HCT116 (cell line): ENCODE results near the gene TNFRSF14. TPM values are rescaled to one million over a fixed set of nuclear protein-coding genes. Genes with fewer than 3 reads are reported as not detected.

Experiments used
- ATAC-seq: fragments of 200-7000 bp; cut with Tn5 transposase; 2 replicates; pipeline ENCODE4 v1.9.1; 2020; ENCODE audit warnings: mild to moderate bottlenecking, moderate library complexity
- BruUV-seq: library from RNA; stranded (reverse); fragments of 400-500 nt; replicated peaks from 2 replicates; lab custom pipeline; 2021; lab: Mats Ljungman, UMichigan
- CTCF ChIA-PET: fragments of 300-600 bp; sonication (Branson Sonifier 250); formaldehyde crosslinking; loops from one replicate; lab custom pipeline; 2021; ENCODE audit warnings: antibody characterized with exemption; lab: Charles Lee
- POLR2A ChIA-PET: fragments of 300-600, 350-600 bp; sonication (Branson Sonifier 250); formaldehyde crosslinking; loops from one replicate; lab custom pipeline; 2021; ENCODE audit warnings: antibody characterized with exemption; lab: Charles Lee
- RAD21 ChIA-PET, 2 experiments: fragments of 300-600 bp; sonication (Branson Sonifier 250); formaldehyde crosslinking; loops; one replicate each; lab custom pipeline; 2023; ENCODE audit warnings: low total read pairs in 2 of 2; ENCODE audit not compliant: uncharacterized antibody in 2 of 2, unreplicated experiment in 2 of 2, low non-redundant PET in 1 of 2; lab: Charles Lee
- DNase-seq: peaks from one replicate; pipeline ENCODE4 v3.0.0-alpha.2; 2010; ENCODE audit warnings: low read depth, low spot score
- H2AFZ ChIP-seq: fragments of 200-600 bp; shearing (Covaris generic), sonication (generic); 2 replicates; pipeline ENCODE4 v1.6.1; 2017; ENCODE audit warnings: low read depth, mixed run types, mixed read lengths, antibody characterized with exemption, low read length; ENCODE audit not compliant: poor library complexity, severe bottlenecking
- H3K27ac ChIP-seq: 2 replicates; pipeline ENCODE4 v1.5.1; 2012; ENCODE audit warnings: low read depth, low read length
- H3K27me3 ChIP-seq: fragments of 200-600 bp; sonication (generic); 2 replicates; pipeline ENCODE4 v1.6.1; 2016; ENCODE audit warnings: mixed run types, low read length, mixed read lengths; ENCODE audit not compliant: insufficient read depth
- H3K36me3 ChIP-seq, 2 experiments: fragments of 200-500 bp in 1 of 2; fragments of 200-600 bp in 1 of 2; sonication (Bioruptor generic) in 1 of 2; sonication (generic) in 1 of 2; 2 replicates each; pipeline versions ENCODE4 v1.5.1 to v1.6.1; 2014 to 2016; ENCODE audit warnings: low read length in 2 of 2, inconsistent platforms in 1 of 2, mixed read lengths in 1 of 2, mixed run types in 1 of 2; ENCODE audit not compliant: insufficient read depth in 2 of 2, control insufficient read depth in 1 of 2
- H3K4me1 ChIP-seq, 2 experiments: fragments of 200-600 bp in 1 of 2; sonication (generic) in 1 of 2; 2 replicates each; pipeline versions ENCODE4 v1.5.1 to v1.6.1; 2012 to 2017; ENCODE audit warnings: low read length in 2 of 2, inconsistent platforms in 1 of 2, mild to moderate bottlenecking in 1 of 2, mixed read lengths in 1 of 2, mixed run types in 1 of 2, moderate library complexity in 1 of 2; ENCODE audit not compliant: insufficient read depth in 2 of 2, control insufficient read depth in 1 of 2
- H3K4me2 ChIP-seq: fragments of 200-600 bp; sonication (generic); 2 replicates; pipeline ENCODE4 v1.6.1; 2017; ENCODE audit warnings: mixed run types, low read length, mixed read lengths
- H3K4me3 ChIP-seq, 2 experiments: fragments of 200-600 bp in 1 of 2; sonication (generic) in 1 of 2; replicated peaks in 1 of 2; 2 replicates each; pipeline ENCODE4 v1.5.1; 2011 to 2016; ENCODE audit warnings: low read length in 2 of 2, control low read depth in 1 of 2, low read depth in 1 of 2, mild to moderate bottlenecking in 1 of 2, mixed read lengths in 1 of 2, mixed run types in 1 of 2
- H3K79me2 ChIP-seq: fragments of 200-600 bp; sonication (generic); 2 replicates; pipeline ENCODE4 v1.6.1; 2017; ENCODE audit warnings: mild to moderate bottlenecking, mixed run types, low read length, moderate library complexity, mixed read lengths; ENCODE audit not compliant: insufficient read depth
- H3K9ac ChIP-seq: fragments of 200-600 bp; sonication (generic); 2 replicates; pipeline ENCODE4 v1.6.1; 2016; ENCODE audit warnings: low read length, mixed read lengths
- H3K9me2 ChIP-seq: fragments of 200-600 bp; sonication (generic), shearing (Covaris generic); 2 replicates; pipeline ENCODE4 v1.6.1; 2017; ENCODE audit warnings: mixed run types, mild to moderate bottlenecking, moderate library complexity; ENCODE audit not compliant: insufficient read depth
- H3K9me3 ChIP-seq, 2 experiments: fragments of 200-500 bp in 1 of 2; fragments of 200-600 bp in 1 of 2; sonication (Bioruptor generic) in 1 of 2; sonication (generic) in 1 of 2; 2 replicates each; pipeline ENCODE4 v1.6.1; 2014 to 2017; ENCODE audit warnings: low read length in 2 of 2, mixed read lengths in 2 of 2, inconsistent platforms in 1 of 2, low read depth in 1 of 2, mild to moderate bottlenecking in 1 of 2, mixed run types in 1 of 2, moderate library complexity in 1 of 2; ENCODE audit not compliant: control insufficient read depth in 1 of 2, insufficient read depth in 1 of 2
- H4K20me1 ChIP-seq: fragments of 200-600 bp; sonication (generic), shearing (Covaris generic); 2 replicates; pipeline ENCODE4 v1.6.1; 2017; ENCODE audit warnings: mixed run types, mild to moderate bottlenecking, moderate library complexity; ENCODE audit not compliant: insufficient read depth
- CBX3 ChIP-seq: IDR thresholded peaks from 2 replicates; pipeline ENCODE4 v1.6.1; 2012; ENCODE audit warnings: low read depth
- CEBPB ChIP-seq: IDR thresholded peaks from 2 replicates; pipeline ENCODE4 v1.6.1; 2012; ENCODE audit warnings: low read depth
- EGR1 ChIP-seq: IDR thresholded peaks from 2 replicates; pipeline ENCODE4 v1.6.1; 2012; ENCODE audit warnings: low read depth
- POLR2A ChIP-seq: IDR thresholded peaks from 2 replicates; pipeline ENCODE4 v1.7.0; 2011; ENCODE audit warnings: borderline replicate concordance; ENCODE audit not compliant: insufficient read depth, insufficient read length; ENCODE audit errors: extremely low read depth
- POLR2AphosphoS5 ChIP-seq: IDR thresholded peaks from 2 replicates; pipeline ENCODE4 v1.6.1; 2011; ENCODE audit warnings: mild to moderate bottlenecking, low read depth, low read length, moderate library complexity
- RAD21 ChIP-seq: IDR thresholded peaks from 2 replicates; pipeline ENCODE4 v1.6.1; 2012; ENCODE audit warnings: low read depth, mild to moderate bottlenecking
- YY1 ChIP-seq: IDR thresholded peaks from 2 replicates; pipeline ENCODE4 v1.6.1; 2011; ENCODE audit warnings: low read length, low read depth, moderate library complexity, mild to moderate bottlenecking; ENCODE audit not compliant: insufficient replicate concordance; ENCODE audit errors: extremely low read depth
- ZFX ChIP-seq: fragments of 450-650 bp; IDR thresholded peaks from 2 replicates; pipeline ENCODE4 v1.6.1; 2017
- ZNF274 ChIP-seq: fragments of 200-500 bp; sonication (Bioruptor generic); IDR thresholded peaks from 2 replicates; pipeline ENCODE4 v1.6.1; 2014; ENCODE audit warnings: mild to moderate bottlenecking, low read depth, low read length, inconsistent platforms
- intact Hi-C: fragments of 100-400 bp; cut with micrococcal nuclease; formaldehyde crosslinking; loops from 2 replicates; pipeline ENCODE4 v1.10.0; 2022
- total RNA-seq: library from RNA; stranded (reverse); gene quantifications from one replicate; pipeline ENCODE4 v1.2.1, GENCODE V29; 2021; ENCODE audit not compliant: unreplicated experiment
- TF ChIP-seq, protein P1 (sequence below): IDR thresholded peaks from 2 replicates; pipeline ENCODE4 v1.6.1; 2012
- TF ChIP-seq, protein P2 (sequence below): IDR thresholded peaks from 2 replicates; pipeline ENCODE4 v1.6.1; 2012; ENCODE audit warnings: low read depth

TNFRSF14 gene
- total RNA-seq, 1 experiment from 2014 or later: 0.66 TPM

DNA sequence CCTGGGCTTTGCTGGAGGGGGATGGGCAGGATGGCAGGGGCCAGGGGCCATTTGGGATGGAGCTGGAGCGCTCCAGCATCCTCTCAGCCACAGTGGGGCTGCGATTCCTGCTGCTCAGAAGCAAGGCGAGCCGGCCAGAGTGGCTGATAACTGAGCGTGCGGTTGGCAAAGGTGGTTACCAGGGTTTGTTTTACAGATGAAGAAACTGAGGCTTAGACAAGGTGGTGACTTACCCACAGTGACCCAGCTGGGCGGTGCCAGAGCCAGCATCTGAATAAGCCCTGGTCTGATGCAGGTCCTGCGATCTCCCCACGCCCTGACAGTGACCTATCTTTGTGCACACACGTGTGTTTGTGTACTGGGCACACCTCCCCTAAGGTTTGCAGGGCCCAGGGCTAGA is 24.5 kb downstream of the TNFRSF14 start:
- DNase-seq (no peak), ATAC-seq (no peak)
- Histone ChIP-seq H3K27me3 (no peaks in the 10 kb centered on the region), H3K4me2 (no peak overlapping the region), H4K20me1 (no peaks in the 10 kb centered on the region), H3K9me2 (no peaks in the 10 kb centered on the region), H3K9ac (no peak overlapping the region), H3K9me3 (no peaks in the 10 kb centered on the region), H3K79me2 (no peaks in the 10 kb centered on the region; the same call in 1 of the 2 replicates), H3K27ac (no peak overlapping the region), H3K4me3 (no peak overlapping the region), H3K36me3 (no peaks in the 10 kb centered on the region), H3K4me1 (peaks cover 13 to 36% of the 10 kb centered on the region in 2 experiments; a peak in 3 of 4 replicates), H2AFZ (no peak overlapping the region)
- CTCF ChIA-PET: no interaction called here
- POLR2A ChIA-PET: no interaction called here
- RAD21 ChIA-PET: no interaction called here
- TF ChIP-seq RAD21: no peak
- TF ChIP-seq CEBPB: no peak
- no peak for TF ChIP-seq CBX3
- TF ChIP-seq POLR2AphosphoS5: no peak
- TF ChIP-seq, protein P1, sequence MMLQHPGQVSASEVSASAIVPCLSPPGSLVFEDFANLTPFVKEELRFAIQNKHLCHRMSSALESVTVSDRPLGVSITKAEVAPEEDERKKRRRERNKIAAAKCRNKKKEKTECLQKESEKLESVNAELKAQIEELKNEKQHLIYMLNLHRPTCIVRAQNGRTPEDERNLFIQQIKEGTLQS: no peak
- TF ChIP-seq YY1: no peak
- no peak for TF ChIP-seq POLR2A
- TF ChIP-seq ZFX: no peak
- TF ChIP-seq ZNF274: no peak
- intact Hi-C loops: loop anchor here (10.0 kb wide), 1 partner anchor 1024 kb away; no protein-coding TSS in a partner anchor
- BruUV-seq: no TSS peak

DNA sequence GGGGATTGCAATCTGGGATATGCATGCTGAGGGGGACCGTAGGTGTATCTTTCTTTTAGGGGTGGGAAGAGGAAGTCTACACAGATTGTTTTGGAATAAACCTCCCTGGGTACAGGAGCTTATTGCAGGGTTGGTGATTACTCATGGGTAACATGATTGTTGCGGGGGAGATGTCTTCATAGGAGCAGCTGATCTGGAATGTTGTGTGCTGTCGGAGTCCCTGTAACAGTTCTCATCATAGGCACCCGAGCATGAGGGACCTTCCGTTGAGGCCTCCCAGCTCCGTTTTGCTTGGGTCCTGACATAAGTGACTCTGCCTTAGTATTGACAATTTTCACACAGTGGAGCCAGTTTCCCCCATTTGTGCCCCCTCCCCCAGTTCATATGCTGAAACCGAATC is 26.2 kb downstream of the TNFRSF14 start:
- no peak for TF ChIP-seq RAD21
- TF ChIP-seq CEBPB: no peak
- TF ChIP-seq EGR1: no peak
- TF ChIP-seq, protein P1: no peak
- TF ChIP-seq, protein P2, sequence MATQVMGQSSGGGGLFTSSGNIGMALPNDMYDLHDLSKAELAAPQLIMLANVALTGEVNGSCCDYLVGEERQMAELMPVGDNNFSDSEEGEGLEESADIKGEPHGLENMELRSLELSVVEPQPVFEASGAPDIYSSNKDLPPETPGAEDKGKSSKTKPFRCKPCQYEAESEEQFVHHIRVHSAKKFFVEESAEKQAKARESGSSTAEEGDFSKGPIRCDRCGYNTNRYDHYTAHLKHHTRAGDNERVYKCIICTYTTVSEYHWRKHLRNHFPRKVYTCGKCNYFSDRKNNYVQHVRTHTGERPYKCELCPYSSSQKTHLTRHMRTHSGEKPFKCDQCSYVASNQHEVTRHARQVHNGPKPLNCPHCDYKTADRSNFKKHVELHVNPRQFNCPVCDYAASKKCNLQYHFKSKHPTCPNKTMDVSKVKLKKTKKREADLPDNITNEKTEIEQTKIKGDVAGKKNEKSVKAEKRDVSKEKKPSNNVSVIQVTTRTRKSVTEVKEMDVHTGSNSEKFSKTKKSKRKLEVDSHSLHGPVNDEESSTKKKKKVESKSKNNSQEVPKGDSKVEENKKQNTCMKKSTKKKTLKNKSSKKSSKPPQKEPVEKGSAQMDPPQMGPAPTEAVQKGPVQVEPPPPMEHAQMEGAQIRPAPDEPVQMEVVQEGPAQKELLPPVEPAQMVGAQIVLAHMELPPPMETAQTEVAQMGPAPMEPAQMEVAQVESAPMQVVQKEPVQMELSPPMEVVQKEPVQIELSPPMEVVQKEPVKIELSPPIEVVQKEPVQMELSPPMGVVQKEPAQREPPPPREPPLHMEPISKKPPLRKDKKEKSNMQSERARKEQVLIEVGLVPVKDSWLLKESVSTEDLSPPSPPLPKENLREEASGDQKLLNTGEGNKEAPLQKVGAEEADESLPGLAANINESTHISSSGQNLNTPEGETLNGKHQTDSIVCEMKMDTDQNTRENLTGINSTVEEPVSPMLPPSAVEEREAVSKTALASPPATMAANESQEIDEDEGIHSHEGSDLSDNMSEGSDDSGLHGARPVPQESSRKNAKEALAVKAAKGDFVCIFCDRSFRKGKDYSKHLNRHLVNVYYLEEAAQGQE: no peak
- H3K4me3 ChIP-seq: no peak overlapping the region
- H3K36me3 ChIP-seq: no peaks in the 10 kb centered on the region
- H3K9ac ChIP-seq: no peak overlapping the region
- ChIA-PET RAD21 (no interaction called here), POLR2A (no interaction called here), CTCF (no interaction called here)
- no peak for DNase-seq
- H3K4me2 ChIP-seq: no peak overlapping the region
- no peak for ATAC-seq
- H2AFZ ChIP-seq: no peak overlapping the region
- no peaks in the 10 kb centered on the region for H3K9me3 ChIP-seq
- H4K20me1 ChIP-seq: no peaks in the 10 kb centered on the region
- H3K4me1 ChIP-seq: peaks cover 13 to 38% of the 10 kb centered on the region in 2 experiments; a peak in 3 of 4 replicates
- H3K9me2 ChIP-seq: no peaks in the 10 kb centered on the region
- H3K27ac ChIP-seq: no peak overlapping the region
- BruUV-seq: no TSS peak
- H3K79me2 ChIP-seq: no peaks in the 10 kb centered on the region; the same call in 1 of the 2 replicates
- no peaks in the 10 kb centered on the region for H3K27me3 ChIP-seq
- intact Hi-C loops: loop anchor here (10.0 kb wide), 1 partner anchor 1022 kb away; no protein-coding TSS in a partner anchor
